ENCODE measurements around the gene ANTXR1.

The ANTXR1 gene

DNA sequence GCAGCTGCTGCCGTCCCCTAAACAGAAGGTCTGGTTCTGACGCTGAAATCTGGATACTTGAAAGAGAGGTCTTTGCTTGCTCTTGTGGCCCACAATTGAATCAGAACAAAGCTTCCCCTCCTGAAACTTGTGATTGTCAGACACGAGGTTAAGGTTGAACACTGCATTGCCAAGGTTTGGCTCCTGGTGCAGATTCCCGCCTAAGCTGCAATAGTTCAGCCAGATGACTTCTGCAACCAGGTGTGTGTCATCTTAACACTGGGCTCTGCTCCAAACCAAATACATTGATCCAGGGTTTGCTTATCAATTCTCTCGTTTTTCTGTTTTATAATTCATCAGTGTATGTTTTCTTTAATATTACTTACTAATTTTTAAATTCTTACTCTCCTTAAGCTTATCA is 23.9 kb upstream of the ANTXR1 start:
- no peak overlapping the region for H3K4me3 ChIP-seq (ENCODE audit: low read length)
- no peak for DNase-seq (ENCODE audit: low read depth)
- TF ChIP-seq CTCF (IDR thresholded peaks at IDR 0.05; ENCODE audit: insufficient read depth, low read depth, low read length, missing control alignments) = no peak

DNA sequence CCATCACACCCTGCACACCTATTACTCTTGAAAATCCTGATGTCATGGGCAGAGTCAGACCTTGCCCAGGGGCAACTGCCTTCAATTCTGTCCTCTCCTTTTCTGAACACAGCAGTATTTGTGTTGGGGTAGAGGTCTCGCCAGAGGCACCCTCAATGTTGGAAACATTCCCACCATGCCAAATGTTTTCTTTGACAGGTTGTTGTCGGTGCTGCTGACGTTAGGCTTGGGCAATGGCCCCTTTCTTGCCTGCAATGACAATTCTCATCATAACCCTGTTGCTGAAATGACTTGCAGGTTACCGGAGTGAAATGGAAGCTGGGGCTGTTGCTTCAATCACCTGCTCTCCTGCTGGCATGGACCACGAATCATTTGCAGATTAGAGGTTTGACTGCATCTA is 20.6 kb upstream of the ANTXR1 start:
- H3K4me3 ChIP-seq (ENCODE audit: low read length) = no peak overlapping the region
- DNase-seq (ENCODE audit: low read depth) = no peak
- no peak for TF ChIP-seq CTCF (IDR thresholded peaks at IDR 0.05; ENCODE audit: insufficient read depth, low read depth, low read length, missing control alignments)

DNA sequence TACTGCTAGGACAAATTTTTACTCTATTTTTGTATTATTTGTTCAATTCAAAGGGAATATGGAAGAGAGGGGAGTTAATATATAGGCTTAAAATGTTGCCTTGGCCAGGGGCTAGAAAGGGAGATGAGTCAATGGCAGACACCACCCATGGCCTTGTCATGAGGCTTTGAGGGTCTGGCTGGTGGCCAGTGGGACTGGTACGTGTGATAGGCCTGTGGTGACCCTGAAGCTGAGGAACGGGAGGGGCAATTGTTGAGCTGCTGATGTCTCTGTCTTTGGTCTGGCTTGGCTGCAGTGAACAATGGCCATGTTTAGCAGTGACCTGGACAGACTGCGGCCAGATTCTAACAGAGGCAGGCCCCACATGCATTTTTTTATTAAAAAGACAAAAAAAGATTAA is 20.0 kb upstream of the ANTXR1 start:
- DNase-seq (ENCODE audit: low read depth) = no peak
- H3K4me3 ChIP-seq (ENCODE audit: low read length) = no peak overlapping the region
- TF ChIP-seq CTCF (IDR thresholded peaks at IDR 0.05; ENCODE audit: insufficient read depth, low read depth, low read length, missing control alignments) = no peak

- H3K4me3 ChIP-seq (ENCODE audit: low read length) = no peak overlapping the region
- TF ChIP-seq CTCF (IDR thresholded peaks at IDR 0.05; ENCODE audit: insufficient read depth, low read depth, low read length, missing control alignments) = no peak
- no peak for DNase-seq (ENCODE audit: low read depth)
Observed at GRCh38 chr2:68993660-68994059, 19.3 kb upstream of the ANTXR1 start.

DNA sequence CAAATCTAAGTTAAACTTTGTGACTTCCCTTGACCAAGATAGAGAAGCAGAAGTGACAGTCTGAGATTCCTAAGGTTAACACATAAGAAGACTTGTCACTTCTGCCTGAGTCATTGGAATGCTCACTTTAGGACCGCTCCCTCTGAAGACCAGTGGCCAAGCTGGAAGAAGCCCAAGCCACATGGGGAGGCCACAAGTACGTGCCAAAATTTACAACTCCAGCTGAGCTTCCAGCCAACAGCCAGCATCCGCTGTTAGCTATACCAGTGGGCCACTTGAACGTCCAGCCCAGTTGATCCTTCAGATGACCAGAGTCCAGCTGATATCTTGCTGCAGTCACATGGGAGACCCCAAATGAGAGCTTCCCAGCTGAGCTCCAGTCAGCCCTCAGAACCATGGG is 18.1 kb upstream of the ANTXR1 start:
- H3K4me3 ChIP-seq (ENCODE audit: low read length) = no peak overlapping the region
- no peak for DNase-seq (ENCODE audit: low read depth)
- no peak for TF ChIP-seq CTCF (IDR thresholded peaks at IDR 0.05; ENCODE audit: insufficient read depth, low read depth, low read length, missing control alignments)

GRCh38 chr2:68995916-68996315 is 17.1 kb upstream of the ANTXR1 start:
- no peak for DNase-seq (ENCODE audit: low read depth)
- no peak overlapping the region for H3K4me3 ChIP-seq (ENCODE audit: low read length)
- TF ChIP-seq CTCF (IDR thresholded peaks at IDR 0.05; ENCODE audit: insufficient read depth, low read depth, low read length, missing control alignments) = no peak

DNA sequence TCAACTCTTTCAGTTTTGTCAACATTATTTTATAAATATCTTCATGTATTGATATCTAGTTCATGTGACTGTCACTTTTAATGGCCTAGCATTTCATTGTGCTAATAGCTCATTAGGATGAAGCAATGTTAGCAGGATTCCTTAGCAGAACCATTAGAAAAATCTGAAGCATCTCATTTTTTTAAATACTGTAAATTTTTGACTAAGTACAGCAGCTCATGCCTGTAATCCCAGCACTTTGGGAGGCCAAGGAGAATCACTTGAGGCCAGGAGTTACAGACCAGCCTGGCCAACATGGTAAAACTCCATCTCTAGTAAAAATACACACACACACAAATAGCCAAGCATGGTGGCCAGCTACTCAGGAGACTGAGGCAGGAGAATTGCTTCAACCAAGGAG is 15.6 kb upstream of the ANTXR1 start:
- no peak overlapping the region for H3K4me3 ChIP-seq (ENCODE audit: low read length)
- TF ChIP-seq CTCF (IDR thresholded peaks at IDR 0.05; ENCODE audit: insufficient read depth, low read depth, low read length, missing control alignments) = no peak
- no peak for DNase-seq (ENCODE audit: low read depth)

Data from epithelial cell of esophagus (primary cell).